ENCODE measurements around the gene CD58.

CD58 gene

GRCh38 chr1:116529681-116530080 is 41.1 kb downstream of the CD58 start:
- DNase-seq (ENCODE audit: extremely low spot score) = no peak
- ChIA-PET POLR2A (no interaction called here), CTCF (interaction anchor here (1.4 to 2.3 kb wide), 2 partner anchors 9 to 14 kb away, joined by 3 to 7 read pairs; no protein-coding TSS in a partner anchor)
- TF ChIP-seq CTCF (IDR thresholded peaks at IDR 0.05; ENCODE audit: control extremely low read depth, extremely low read depth, low read depth, missing control alignments) = no peak

- ChIA-PET POLR2A (no interaction called here), CTCF (interaction anchor here (1.4 to 2.3 kb wide), 2 partner anchors 9 to 13 kb away, joined by 3 to 7 read pairs; no protein-coding TSS in a partner anchor)
- DNase-seq (ENCODE audit: extremely low spot score) = no peak
- TF ChIP-seq CTCF (IDR thresholded peaks at IDR 0.05; ENCODE audit: control extremely low read depth, extremely low read depth, low read depth, missing control alignments) = no peak
Observed at GRCh38 chr1:116529199-116529631, 41.6 kb downstream of the CD58 start.

DNA sequence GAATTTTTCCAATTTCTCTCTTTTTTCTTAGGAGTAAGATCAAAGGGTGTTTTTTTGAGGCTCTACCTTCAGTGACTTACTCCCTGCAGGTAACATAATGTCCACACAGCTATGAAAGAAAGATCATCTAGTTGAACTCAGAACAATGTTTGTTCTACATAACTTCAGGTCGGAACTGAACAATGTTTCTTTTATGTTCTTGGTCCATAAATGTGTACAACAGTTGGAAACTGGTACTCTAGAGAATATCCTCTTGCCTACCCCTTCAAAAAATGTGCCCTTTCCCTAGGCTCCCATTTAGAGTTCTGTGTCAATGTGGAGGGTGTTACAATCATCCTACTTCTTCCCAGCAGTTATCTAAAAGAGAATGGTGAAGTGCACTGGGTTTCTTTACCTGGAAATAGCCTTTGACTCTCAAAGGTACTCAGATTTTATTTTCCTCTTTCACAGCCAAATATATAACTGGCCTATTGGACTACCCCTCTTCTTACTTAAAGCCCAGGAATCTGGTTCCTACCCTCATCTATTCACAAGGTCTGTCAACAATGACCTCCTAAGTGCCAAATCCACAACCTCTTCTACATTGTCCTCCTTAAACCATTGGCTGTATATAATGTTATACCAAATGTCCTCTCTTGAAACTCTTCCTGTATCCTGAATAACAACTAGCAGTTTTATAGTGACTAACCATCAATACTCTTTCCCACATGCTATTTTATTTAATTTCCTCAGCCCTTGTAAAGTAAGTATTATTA is 42.3 kb downstream of the CD58 start:
- DNase-seq (ENCODE audit: extremely low spot score) = no peak
- no peak for TF ChIP-seq CTCF (IDR thresholded peaks at IDR 0.05; ENCODE audit: control extremely low read depth, extremely low read depth, low read depth, missing control alignments)
- POLR2A ChIA-PET = no interaction called here
- CTCF ChIA-PET = interaction anchor here (2.3 kb wide), 1 partner anchor 10 kb away, joined by 7 read pairs; no protein-coding TSS in a partner anchor

GRCh38 chr1:116525440-116525839 is 45.4 kb downstream of the CD58 start:
- TF ChIP-seq CTCF (IDR thresholded peaks at IDR 0.05; ENCODE audit: control extremely low read depth, extremely low read depth, low read depth, missing control alignments) = no peak
- CTCF ChIA-PET = no interaction called here
- POLR2A ChIA-PET = no interaction called here
- no peak for DNase-seq (ENCODE audit: extremely low spot score)

- POLR2A ChIA-PET = no interaction called here
- CTCF ChIA-PET = no interaction called here
- no peak for TF ChIP-seq CTCF (IDR thresholded peaks at IDR 0.05; ENCODE audit: control extremely low read depth, extremely low read depth, low read depth, missing control alignments)
- DNase-seq (ENCODE audit: extremely low spot score) = no peak
Observed at GRCh38 chr1:116521186-116521585, 49.6 kb downstream of the CD58 start.

DNA sequence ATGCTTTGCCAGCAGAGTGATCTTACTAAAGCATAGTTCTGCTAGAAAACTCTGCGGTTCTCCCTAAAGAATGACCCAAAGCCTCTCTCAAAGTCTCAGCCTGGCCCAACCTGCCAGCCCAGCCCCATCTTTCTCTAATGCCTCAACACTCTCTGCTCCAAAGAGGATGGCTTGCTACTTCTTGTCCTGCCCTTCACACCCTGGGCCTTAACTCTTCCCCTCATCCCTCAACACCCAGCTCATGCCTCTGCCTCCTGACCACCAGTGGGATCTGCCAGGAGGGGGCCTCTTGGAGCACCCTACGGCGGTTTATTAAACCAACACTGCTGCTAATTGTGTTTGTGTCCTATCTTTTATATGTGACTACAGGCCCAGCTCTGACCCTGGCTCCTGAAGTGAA is 52.4 kb downstream of the CD58 start:
- ChIA-PET POLR2A (no interaction called here), CTCF (interaction anchor here (1.2 to 1.7 kb wide), 3 partner anchors 10 to 40 kb away, joined by 3 to 4 read pairs (median 3); no protein-coding TSS in a partner anchor)
- DNase-seq (ENCODE audit: extremely low spot score) = no peak
- TF ChIP-seq CTCF (IDR thresholded peaks at IDR 0.05; ENCODE audit: control extremely low read depth, extremely low read depth, low read depth, missing control alignments) = no peak

All from GM10248 (cell line).